ENCODE results near the gene ARHGEF38.

DNA sequence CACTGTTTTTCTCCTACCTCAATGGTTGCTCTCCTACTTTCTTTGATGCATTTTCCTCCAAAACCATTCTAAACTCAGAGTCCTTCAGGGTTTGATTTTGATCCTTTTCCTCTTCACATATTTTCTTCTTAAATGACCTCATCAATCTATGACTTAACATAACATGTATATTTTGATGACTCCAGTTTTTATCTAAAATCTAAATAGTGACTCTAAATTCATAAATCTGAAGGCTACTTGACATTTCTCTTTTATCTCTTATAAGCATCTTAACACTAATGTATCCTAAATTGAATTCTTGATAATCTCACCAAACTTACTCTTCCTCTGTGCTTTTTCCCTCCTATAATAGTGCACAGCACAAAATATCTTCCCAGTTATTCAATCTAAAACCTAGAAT lies 4.7 kb upstream of the ARHGEF38 start:
- TF ChIP-seq, protein P1, sequence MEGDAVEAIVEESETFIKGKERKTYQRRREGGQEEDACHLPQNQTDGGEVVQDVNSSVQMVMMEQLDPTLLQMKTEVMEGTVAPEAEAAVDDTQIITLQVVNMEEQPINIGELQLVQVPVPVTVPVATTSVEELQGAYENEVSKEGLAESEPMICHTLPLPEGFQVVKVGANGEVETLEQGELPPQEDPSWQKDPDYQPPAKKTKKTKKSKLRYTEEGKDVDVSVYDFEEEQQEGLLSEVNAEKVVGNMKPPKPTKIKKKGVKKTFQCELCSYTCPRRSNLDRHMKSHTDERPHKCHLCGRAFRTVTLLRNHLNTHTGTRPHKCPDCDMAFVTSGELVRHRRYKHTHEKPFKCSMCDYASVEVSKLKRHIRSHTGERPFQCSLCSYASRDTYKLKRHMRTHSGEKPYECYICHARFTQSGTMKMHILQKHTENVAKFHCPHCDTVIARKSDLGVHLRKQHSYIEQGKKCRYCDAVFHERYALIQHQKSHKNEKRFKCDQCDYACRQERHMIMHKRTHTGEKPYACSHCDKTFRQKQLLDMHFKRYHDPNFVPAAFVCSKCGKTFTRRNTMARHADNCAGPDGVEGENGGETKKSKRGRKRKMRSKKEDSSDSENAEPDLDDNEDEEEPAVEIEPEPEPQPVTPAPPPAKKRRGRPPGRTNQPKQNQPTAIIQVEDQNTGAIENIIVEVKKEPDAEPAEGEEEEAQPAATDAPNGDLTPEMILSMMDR (conservative IDR thresholded peaks at IDR 0.05), result no peak
- TF ChIP-seq ZFX (IDR thresholded peaks at IDR 0.05), result no peak

Measured in C4-2B (cell line).